ENCODE data around the gene MT1HL1. TPM values are rescaled to one million over a fixed set of nuclear protein-coding genes. Genes with fewer than 3 reads are reported as not detected.

MT1HL1 gene
- total RNA-seq, 1 donor: not detected

DNA sequence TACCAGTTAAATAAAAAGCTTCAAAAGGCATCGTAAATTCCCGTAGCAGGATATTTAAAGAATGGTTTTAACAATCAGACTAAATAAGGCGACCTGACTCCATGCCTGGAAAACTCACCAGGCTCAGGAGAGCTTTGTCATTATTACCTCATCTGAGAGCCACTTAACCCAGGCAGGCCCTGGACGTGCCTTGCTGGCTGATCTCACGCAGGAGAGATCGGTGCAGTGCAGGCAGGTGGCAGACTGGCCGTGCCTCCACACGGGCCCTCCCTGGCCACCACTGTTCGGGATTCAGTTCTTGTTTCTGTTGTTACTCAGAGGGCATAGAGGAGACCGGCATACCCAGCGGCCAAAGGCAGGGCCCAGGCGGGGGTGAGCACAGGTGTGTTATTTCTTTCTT, 6.4 kb downstream of the MT1HL1 start:
- no peak overlapping the region for H3K4me3 ChIP-seq (ENCODE audit: low read depth, low read length)
- TF ChIP-seq, protein P1, sequence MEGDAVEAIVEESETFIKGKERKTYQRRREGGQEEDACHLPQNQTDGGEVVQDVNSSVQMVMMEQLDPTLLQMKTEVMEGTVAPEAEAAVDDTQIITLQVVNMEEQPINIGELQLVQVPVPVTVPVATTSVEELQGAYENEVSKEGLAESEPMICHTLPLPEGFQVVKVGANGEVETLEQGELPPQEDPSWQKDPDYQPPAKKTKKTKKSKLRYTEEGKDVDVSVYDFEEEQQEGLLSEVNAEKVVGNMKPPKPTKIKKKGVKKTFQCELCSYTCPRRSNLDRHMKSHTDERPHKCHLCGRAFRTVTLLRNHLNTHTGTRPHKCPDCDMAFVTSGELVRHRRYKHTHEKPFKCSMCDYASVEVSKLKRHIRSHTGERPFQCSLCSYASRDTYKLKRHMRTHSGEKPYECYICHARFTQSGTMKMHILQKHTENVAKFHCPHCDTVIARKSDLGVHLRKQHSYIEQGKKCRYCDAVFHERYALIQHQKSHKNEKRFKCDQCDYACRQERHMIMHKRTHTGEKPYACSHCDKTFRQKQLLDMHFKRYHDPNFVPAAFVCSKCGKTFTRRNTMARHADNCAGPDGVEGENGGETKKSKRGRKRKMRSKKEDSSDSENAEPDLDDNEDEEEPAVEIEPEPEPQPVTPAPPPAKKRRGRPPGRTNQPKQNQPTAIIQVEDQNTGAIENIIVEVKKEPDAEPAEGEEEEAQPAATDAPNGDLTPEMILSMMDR (IDR thresholded peaks at IDR 0.05; ENCODE audit: insufficient read depth, low read length): no peak
- DNase-seq (ENCODE audit: low read depth): no peak

DNA sequence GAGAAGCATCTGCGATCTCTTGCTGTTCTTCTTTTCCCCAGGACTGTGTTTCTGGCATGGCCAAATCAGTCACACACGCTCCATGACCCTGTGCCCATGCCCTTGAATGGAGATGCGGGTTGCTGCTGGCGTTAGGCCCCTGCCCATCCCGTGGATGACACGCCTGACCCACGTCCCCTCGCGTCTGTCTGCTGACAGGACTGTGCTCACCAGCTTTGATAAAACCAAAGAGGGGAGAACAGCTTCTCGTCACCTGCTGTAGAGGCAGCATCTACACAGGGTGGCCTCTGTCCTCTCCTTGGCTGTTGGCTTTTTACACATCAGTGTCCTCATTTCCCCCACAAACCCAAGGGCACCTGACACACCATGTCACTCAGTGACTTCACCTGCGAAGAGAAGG, 6.9 kb downstream of the MT1HL1 start:
- H3K4me3 ChIP-seq (ENCODE audit: low read depth, low read length): no peak overlapping the region
- TF ChIP-seq, protein P1 (IDR thresholded peaks at IDR 0.05; ENCODE audit: insufficient read depth, low read length): no peak
- DNase-seq (ENCODE audit: low read depth): no peak

DNA sequence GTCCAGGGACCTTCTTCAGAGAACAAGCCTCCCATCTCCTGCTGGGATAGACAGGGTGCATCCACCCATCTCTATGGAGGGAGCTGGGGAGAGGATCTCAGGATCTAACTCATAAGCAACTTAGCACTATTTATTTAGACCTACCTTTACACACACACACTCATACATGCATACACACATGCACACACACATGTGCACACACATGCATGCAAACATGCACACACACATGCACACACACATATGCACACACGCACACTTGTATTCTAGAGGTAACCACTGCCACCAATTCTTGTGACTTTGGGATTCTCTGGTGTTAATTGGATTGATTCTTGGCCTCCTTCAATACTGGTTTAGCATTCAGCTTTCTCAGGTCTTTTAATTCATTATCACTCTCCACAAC, 9.8 kb downstream of the MT1HL1 start:
- DNase-seq (ENCODE audit: low read depth): no peak
- no peak overlapping the region for H3K4me3 ChIP-seq (ENCODE audit: low read depth, low read length)
- TF ChIP-seq, protein P1 (IDR thresholded peaks at IDR 0.05; ENCODE audit: insufficient read depth, low read length): no peak

- no peak overlapping the region for H3K4me3 ChIP-seq (ENCODE audit: low read depth, low read length)
- TF ChIP-seq, protein P1 (IDR thresholded peaks at IDR 0.05; ENCODE audit: insufficient read depth, low read length): no peak
These were observed 11.8 kb downstream of the MT1HL1 start for GRCh38 chr1:236992449-236992848.

DNA sequence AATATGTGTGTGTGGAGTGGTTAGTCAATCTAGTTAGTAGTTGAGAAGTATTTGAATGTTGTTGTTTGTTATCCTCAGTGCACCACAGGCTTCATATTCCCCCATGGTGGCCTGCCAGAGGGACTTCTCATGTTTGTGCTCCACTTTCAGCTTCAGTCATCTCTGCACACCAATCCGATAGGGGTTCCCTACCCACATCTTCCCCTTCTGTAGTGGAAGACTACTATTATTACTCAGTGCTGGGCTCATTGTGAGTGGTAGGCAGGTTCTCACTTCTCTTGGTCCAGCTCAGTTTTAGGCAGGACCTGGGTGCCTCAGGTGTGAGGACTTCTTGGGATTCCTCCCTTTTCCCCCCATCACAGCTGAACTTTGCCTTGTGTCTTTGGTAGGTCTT, 14.2 kb downstream of the MT1HL1 start:
- TF ChIP-seq, protein P1 (IDR thresholded peaks at IDR 0.05; ENCODE audit: insufficient read depth, low read length): no peak
- no peak for DNase-seq (ENCODE audit: low read depth)
- no peak overlapping the region for H3K4me3 ChIP-seq (ENCODE audit: low read depth, low read length)

More at GRCh38 chr1:236992449-236992848, 11.8 kb downstream of the MT1HL1 start:
- DNase-seq (ENCODE audit: low read depth): no peak

DNA sequence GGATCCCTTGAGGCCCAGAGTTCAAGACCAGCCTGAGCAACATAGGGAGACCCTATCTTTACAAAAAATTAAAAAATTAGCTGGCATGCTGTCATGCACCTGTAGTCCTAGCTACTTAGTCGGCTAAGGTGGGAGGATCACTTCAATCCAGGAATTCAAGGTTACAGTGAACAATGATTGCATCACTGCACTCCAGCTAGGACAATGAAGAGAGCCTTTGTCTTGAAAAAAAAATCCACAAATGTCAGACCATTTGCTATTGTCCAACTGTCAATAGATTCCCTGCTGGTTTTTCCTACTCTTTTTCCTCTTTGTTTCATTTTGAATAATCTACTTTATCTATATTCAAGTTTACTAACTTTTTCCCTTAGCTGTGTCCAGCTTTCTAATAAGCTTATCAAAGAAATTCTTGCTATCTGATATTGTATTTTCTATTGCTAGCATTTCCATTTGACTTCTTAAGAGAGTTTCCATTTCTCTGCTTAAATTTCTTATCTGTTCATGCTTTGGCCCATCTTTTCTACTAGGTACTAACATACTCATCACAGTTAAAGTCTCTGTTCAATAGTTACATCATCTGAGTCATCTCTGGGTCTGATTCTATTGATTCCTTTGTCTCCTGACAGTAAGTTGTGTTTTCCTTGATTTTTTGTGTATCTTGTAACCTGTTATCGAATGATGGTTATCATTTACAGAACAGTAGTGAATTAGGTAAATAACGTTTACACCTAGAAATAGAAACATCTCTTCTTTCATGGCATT, 14.8 kb downstream of the MT1HL1 start:
- DNase-seq (ENCODE audit: low read depth): no peak

More for the DNA sequence above, 14.8 kb downstream of the MT1HL1 start:
- H3K4me3 ChIP-seq (ENCODE audit: low read depth, low read length): no peak overlapping the region
- TF ChIP-seq, protein P1 (IDR thresholded peaks at IDR 0.05; ENCODE audit: insufficient read depth, low read length): no peak
